ENCODE measurements around the gene CLEC18A. TPM values are rescaled to one million over a fixed set of nuclear protein-coding genes. Genes with fewer than 3 reads are reported as not detected.
"Not testable (repeated sequence)": the region's sequence is repeated elsewhere in the genome, so short reads cannot be mapped to it uniquely, and the experiment has no call there.

Gene CLEC18A
- total and polyA plus RNA-seq, 4 donors: 1.9 to 41.6 (median 2.8) TPM

GRCh38 chr16:69950411-69950810 lies 723 bp upstream of the CLEC18A start:
- H3K27me3 ChIP-seq (ENCODE audit: control insufficient read depth in 1 of 2, insufficient read depth in 2 of 2, low read length in 1 of 2); DNase-seq; H3K36me3 ChIP-seq (ENCODE audit: control insufficient read depth in 1 of 2, insufficient read depth in 2 of 2, low read length in 1 of 2); H3K27ac ChIP-seq (ENCODE audit: low read depth in 1 of 2, low read length in 2 of 2); H3K4me3 ChIP-seq (ENCODE audit: low read length in 2 of 2); intact Hi-C loops (cut with DNase I); H3K4me1 ChIP-seq (ENCODE audit: control insufficient read depth in 1 of 2, insufficient read depth in 2 of 2, low read length in 2 of 2); H3K9me3 ChIP-seq (ENCODE audit: control insufficient read depth, low read length): not testable (repeated sequence)
- ATAC-seq (ENCODE audit: low FRiP score): peak; percentile 28
- WGBS, 2 donors: 83% methylated on average over 1 of the region's 17 CpGs; no CpG with 5 or more reads in 1 of the 2 donors

DNA sequence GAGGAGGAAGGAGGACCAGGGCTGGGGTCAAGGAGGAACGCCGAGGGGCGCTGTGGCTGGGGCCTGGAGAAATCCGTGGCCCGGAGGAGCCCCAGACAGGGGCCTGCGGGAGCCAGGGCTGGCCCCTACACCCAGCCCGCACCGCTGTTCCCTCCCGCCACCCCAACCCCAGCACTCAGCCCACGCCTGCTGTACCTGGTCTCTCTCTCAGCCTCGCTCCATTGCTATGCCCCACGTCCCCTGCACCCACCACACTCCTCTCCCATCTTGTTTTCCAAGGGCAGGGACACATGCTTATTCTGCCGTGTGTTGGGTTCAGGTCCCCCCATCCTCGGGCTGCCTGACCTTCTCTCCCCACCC lies 518 bp downstream of the CLEC18A start:
- H3K27me3 ChIP-seq (ENCODE audit: control insufficient read depth in 1 of 2, insufficient read depth in 2 of 2, low read length in 1 of 2); H3K4me3 ChIP-seq (ENCODE audit: low read length in 2 of 2); H3K4me1 ChIP-seq (ENCODE audit: control insufficient read depth in 1 of 2, insufficient read depth in 2 of 2, low read length in 2 of 2); H3K9me3 ChIP-seq (ENCODE audit: control insufficient read depth, low read length); DNase-seq; H3K36me3 ChIP-seq (ENCODE audit: control insufficient read depth in 1 of 2, insufficient read depth in 2 of 2, low read length in 1 of 2); H3K27ac ChIP-seq (ENCODE audit: low read depth in 1 of 2, low read length in 2 of 2); intact Hi-C loops (cut with DNase I): not testable (repeated sequence)
- WGBS, 2 donors: no CpG with 5 or more reads among the region's 14 CpGs
- ATAC-seq (ENCODE audit: low FRiP score): peak; percentile 20

DNA sequence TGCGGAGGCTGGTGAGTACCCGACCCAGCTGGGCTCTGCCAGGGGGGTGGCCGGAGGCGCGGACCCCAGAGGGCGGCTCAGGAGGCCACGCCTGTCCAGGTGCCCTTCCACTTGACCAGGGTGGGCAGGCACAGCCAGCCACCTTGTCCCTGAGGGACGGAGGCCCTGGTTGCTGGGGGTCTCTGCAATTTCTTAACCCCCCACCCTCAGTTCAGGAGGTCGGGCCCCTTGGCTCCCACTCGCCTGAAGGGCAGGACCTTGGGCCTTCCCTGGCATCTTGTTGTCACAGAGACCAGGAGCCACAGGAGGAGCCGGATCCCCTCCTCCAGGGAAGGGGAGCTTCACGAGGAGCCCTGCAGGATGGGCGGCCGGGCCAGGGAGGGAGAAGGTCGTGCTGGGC lies 982 bp downstream of the CLEC18A start:
- WGBS, 2 donors: 80 to 90% methylated on average over 4 to 9 of the region's 15 CpGs

DNA sequence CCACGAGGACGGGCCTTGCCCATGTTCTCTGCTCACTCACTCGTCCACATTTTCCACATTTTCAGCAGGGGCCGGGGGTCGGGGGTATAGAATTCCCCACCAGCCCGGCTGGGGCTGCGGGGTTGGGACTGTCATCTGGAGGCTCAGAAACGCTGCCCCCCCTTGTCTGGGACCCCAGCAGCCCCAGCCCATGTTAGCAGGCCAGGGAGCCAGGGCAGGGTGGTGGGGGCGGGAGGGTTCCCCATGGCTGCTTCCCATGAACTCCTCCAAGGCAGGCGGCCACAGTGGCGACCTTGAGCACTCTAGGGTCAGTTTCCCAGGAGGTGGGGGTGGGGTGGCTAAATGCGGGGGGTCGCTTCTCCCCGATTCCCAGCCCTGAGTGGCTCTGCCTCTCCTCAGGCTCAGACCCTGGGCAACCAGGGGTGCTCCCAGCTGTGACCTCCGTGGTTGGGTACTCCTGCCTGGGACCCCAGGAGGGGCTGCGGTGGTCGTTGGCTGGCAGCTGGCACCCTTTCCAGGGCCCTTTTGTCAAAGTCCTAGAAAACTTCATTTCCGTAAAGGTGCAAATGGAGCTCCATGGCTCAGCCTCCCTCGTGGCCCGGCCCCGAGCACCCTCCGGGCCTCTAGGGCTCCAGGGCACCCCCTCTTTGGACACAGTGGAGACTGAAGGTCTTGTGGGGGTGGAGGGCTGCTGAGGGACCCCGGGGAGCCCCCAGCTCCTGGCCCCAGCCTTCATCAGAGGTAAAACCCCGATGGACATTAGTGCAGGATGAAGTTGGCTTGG lies 1.6 kb downstream of the CLEC18A start:
- H3K27me3 ChIP-seq (ENCODE audit: control insufficient read depth in 1 of 2, insufficient read depth in 2 of 2, low read length in 1 of 2); ATAC-seq (ENCODE audit: low FRiP score); H3K9me3 ChIP-seq (ENCODE audit: control insufficient read depth, low read length); H3K4me3 ChIP-seq (ENCODE audit: low read length in 2 of 2); H3K27ac ChIP-seq (ENCODE audit: low read depth in 1 of 2, low read length in 2 of 2); H3K4me1 ChIP-seq (ENCODE audit: control insufficient read depth in 1 of 2, insufficient read depth in 2 of 2, low read length in 2 of 2); intact Hi-C loops (cut with DNase I); DNase-seq; H3K36me3 ChIP-seq (ENCODE audit: control insufficient read depth in 1 of 2, insufficient read depth in 2 of 2, low read length in 1 of 2): not testable (repeated sequence)
- WGBS, 2 donors: 70% methylated on average over 11 to 17 of the region's 24 CpGs

More for the DNA sequence above, 982 bp downstream of the CLEC18A start:
- H3K9me3 ChIP-seq (ENCODE audit: control insufficient read depth, low read length); H3K27me3 ChIP-seq (ENCODE audit: control insufficient read depth in 1 of 2, insufficient read depth in 2 of 2, low read length in 1 of 2); H3K27ac ChIP-seq (ENCODE audit: low read depth in 1 of 2, low read length in 2 of 2); H3K4me3 ChIP-seq (ENCODE audit: low read length in 2 of 2); intact Hi-C loops (cut with DNase I); H3K36me3 ChIP-seq (ENCODE audit: control insufficient read depth in 1 of 2, insufficient read depth in 2 of 2, low read length in 1 of 2); DNase-seq; H3K4me1 ChIP-seq (ENCODE audit: control insufficient read depth in 1 of 2, insufficient read depth in 2 of 2, low read length in 2 of 2): not testable (repeated sequence)
- ATAC-seq (ENCODE audit: low FRiP score): peak; percentile 14

- H3K9me3 ChIP-seq (ENCODE audit: control insufficient read depth, low read length); ATAC-seq (ENCODE audit: low FRiP score); DNase-seq; H3K27ac ChIP-seq (ENCODE audit: low read depth in 1 of 2, low read length in 2 of 2); H3K4me3 ChIP-seq (ENCODE audit: low read length in 2 of 2); H3K4me1 ChIP-seq (ENCODE audit: control insufficient read depth in 1 of 2, insufficient read depth in 2 of 2, low read length in 2 of 2); H3K36me3 ChIP-seq (ENCODE audit: control insufficient read depth in 1 of 2, insufficient read depth in 2 of 2, low read length in 1 of 2); H3K27me3 ChIP-seq (ENCODE audit: control insufficient read depth in 1 of 2, insufficient read depth in 2 of 2, low read length in 1 of 2); intact Hi-C loops (cut with DNase I): not testable (repeated sequence)
- WGBS, 2 donors: 94 to 96% methylated on average over 13 of the region's 13 CpGs
Observed at GRCh38 chr16:69954241-69954640, 3.1 kb downstream of the CLEC18A start.

- intact Hi-C loops (cut with DNase I); H3K27ac ChIP-seq (ENCODE audit: low read depth in 1 of 2, low read length in 2 of 2); ATAC-seq (ENCODE audit: low FRiP score); H3K27me3 ChIP-seq (ENCODE audit: control insufficient read depth in 1 of 2, insufficient read depth in 2 of 2, low read length in 1 of 2); DNase-seq; H3K36me3 ChIP-seq (ENCODE audit: control insufficient read depth in 1 of 2, insufficient read depth in 2 of 2, low read length in 1 of 2); H3K9me3 ChIP-seq (ENCODE audit: control insufficient read depth, low read length); H3K4me1 ChIP-seq (ENCODE audit: control insufficient read depth in 1 of 2, insufficient read depth in 2 of 2, low read length in 2 of 2); H3K4me3 ChIP-seq (ENCODE audit: low read length in 2 of 2): not testable (repeated sequence)
- 95 to 100% methylated on average over 1 to 7 of the region's 9 CpGs for WGBS, 2 donors
Observed at GRCh38 chr16:69963312-69963711, 12.2 kb downstream of the CLEC18A start.

GRCh38 chr16:69964960-69965660 lies 14.0 kb downstream of the CLEC18A start:
- H3K4me3 ChIP-seq (ENCODE audit: low read length in 2 of 2): peak overlapping the region in 1 of 2 donors; percentile 57
- H3K27me3 ChIP-seq (ENCODE audit: control insufficient read depth in 1 of 2, insufficient read depth in 2 of 2, low read length in 1 of 2); H3K9me3 ChIP-seq (ENCODE audit: control insufficient read depth, low read length); intact Hi-C loops (cut with DNase I); H3K36me3 ChIP-seq (ENCODE audit: control insufficient read depth in 1 of 2, insufficient read depth in 2 of 2, low read length in 1 of 2); H3K4me1 ChIP-seq (ENCODE audit: control insufficient read depth in 1 of 2, insufficient read depth in 2 of 2, low read length in 2 of 2): not testable (repeated sequence)
- peak overlapping the region in 1 of 2 donors; percentile 12 for H3K27ac ChIP-seq (ENCODE audit: low read depth in 1 of 2, low read length in 2 of 2)
- ATAC-seq (ENCODE audit: low FRiP score): peak; percentile 77
- 9 to 74% methylated on average over 4 to 61 of the region's 68 CpGs for WGBS, 2 donors
- peak; percentile 84 to 89 for DNase-seq

- H3K27ac ChIP-seq (ENCODE audit: low read depth in 1 of 2, low read length in 2 of 2); H3K27me3 ChIP-seq (ENCODE audit: control insufficient read depth in 1 of 2, insufficient read depth in 2 of 2, low read length in 1 of 2); H3K4me1 ChIP-seq (ENCODE audit: control insufficient read depth in 1 of 2, insufficient read depth in 2 of 2, low read length in 2 of 2); H3K36me3 ChIP-seq (ENCODE audit: control insufficient read depth in 1 of 2, insufficient read depth in 2 of 2, low read length in 1 of 2); H3K9me3 ChIP-seq (ENCODE audit: control insufficient read depth, low read length); intact Hi-C loops (cut with DNase I); H3K4me3 ChIP-seq (ENCODE audit: low read length in 2 of 2); DNase-seq: not testable (repeated sequence)
- 3 to 8% methylated on average over 2 to 5 of the region's 24 CpGs for WGBS, 2 donors
- ATAC-seq (ENCODE audit: low FRiP score): peak; percentile 47
Observed at GRCh38 chr16:69965661-69966054, 14.5 kb downstream of the CLEC18A start.

- H3K27me3 ChIP-seq (ENCODE audit: control insufficient read depth in 1 of 2, insufficient read depth in 2 of 2, low read length in 1 of 2); H3K4me3 ChIP-seq (ENCODE audit: low read length in 2 of 2); ATAC-seq (ENCODE audit: low FRiP score); H3K9me3 ChIP-seq (ENCODE audit: control insufficient read depth, low read length); H3K27ac ChIP-seq (ENCODE audit: low read depth in 1 of 2, low read length in 2 of 2); H3K36me3 ChIP-seq (ENCODE audit: control insufficient read depth in 1 of 2, insufficient read depth in 2 of 2, low read length in 1 of 2); intact Hi-C loops (cut with DNase I); DNase-seq; H3K4me1 ChIP-seq (ENCODE audit: control insufficient read depth in 1 of 2, insufficient read depth in 2 of 2, low read length in 2 of 2): not testable (repeated sequence)
- WGBS, 2 donors: no CpG with 5 or more reads among the region's 5 CpGs
Observed at GRCh38 chr16:69967688-69968087, 16.6 kb downstream of the CLEC18A start.
